ENCODE data around the gene CBY2. TPM values are rescaled to one million over a fixed set of nuclear protein-coding genes. Genes with fewer than 3 reads are reported as not detected.

CBY2 gene
- total RNA-seq, 1 experiment from 2014 or later = not detected

GRCh38 chr13:45721203-45721731, 19.1 kb downstream of the CBY2 start:
- no peak overlapping the region for H2BK12ac ChIP-seq (ENCODE audit: insufficient read length, low read depth, low read length)
- no peak for DNase-seq
- no peak overlapping the region for H3K4ac ChIP-seq (ENCODE audit: low read depth, low read length)
- no peak overlapping the region for H3T11ph ChIP-seq (ENCODE audit: low read length)
- Mint-ChIP-seq H3K36me3 (ENCODE audit: insufficient read depth in 1 of 3, low read depth in 3 of 3) (no peaks in the 10 kb centered on the region), H3K4me3 (no peak overlapping the region), H3K9me3 (no peaks in the 10 kb centered on the region), H3K27ac (no peak overlapping the region), H3K4me1 (peaks cover 22% of the 10 kb centered on the region in 2 experiments), H3K27me3 (ENCODE audit: low read depth) (peaks cover 2% of the 10 kb centered on the region; the same call in 1 of the 2 replicates)
- H2AK5ac ChIP-seq (ENCODE audit: insufficient read length, low read length) = no peak overlapping the region
- TF ChIP-seq, protein P1, sequence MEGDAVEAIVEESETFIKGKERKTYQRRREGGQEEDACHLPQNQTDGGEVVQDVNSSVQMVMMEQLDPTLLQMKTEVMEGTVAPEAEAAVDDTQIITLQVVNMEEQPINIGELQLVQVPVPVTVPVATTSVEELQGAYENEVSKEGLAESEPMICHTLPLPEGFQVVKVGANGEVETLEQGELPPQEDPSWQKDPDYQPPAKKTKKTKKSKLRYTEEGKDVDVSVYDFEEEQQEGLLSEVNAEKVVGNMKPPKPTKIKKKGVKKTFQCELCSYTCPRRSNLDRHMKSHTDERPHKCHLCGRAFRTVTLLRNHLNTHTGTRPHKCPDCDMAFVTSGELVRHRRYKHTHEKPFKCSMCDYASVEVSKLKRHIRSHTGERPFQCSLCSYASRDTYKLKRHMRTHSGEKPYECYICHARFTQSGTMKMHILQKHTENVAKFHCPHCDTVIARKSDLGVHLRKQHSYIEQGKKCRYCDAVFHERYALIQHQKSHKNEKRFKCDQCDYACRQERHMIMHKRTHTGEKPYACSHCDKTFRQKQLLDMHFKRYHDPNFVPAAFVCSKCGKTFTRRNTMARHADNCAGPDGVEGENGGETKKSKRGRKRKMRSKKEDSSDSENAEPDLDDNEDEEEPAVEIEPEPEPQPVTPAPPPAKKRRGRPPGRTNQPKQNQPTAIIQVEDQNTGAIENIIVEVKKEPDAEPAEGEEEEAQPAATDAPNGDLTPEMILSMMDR (conservative IDR thresholded peaks at IDR 0.05) = no peak
- no peaks in the 10 kb centered on the region for H3K79me2 ChIP-seq (ENCODE audit: insufficient read depth, low read length)
- H3K18ac ChIP-seq (ENCODE audit: insufficient read length, low read depth, low read length) = no peak overlapping the region
- H4K8ac ChIP-seq (replicated peaks; ENCODE audit: insufficient read length, low read depth, low read length) = no peak overlapping the region
- no peak overlapping the region for H2BK15ac ChIP-seq (ENCODE audit: low read depth, low read length)
- no peak overlapping the region for H3K27ac ChIP-seq (ENCODE audit: insufficient read length, low read depth, low read length)
- H3K27me3 ChIP-seq (ENCODE audit: insufficient read depth, low read length) = no peaks in the 10 kb centered on the region
- no peaks in the 10 kb centered on the region for H4K20me1 ChIP-seq (ENCODE audit: control insufficient read depth, insufficient read depth, insufficient read length)
- no peak overlapping the region for H4K91ac ChIP-seq (ENCODE audit: insufficient read length, low read depth, low read length)
- no peaks in the 10 kb centered on the region for H3K79me1 ChIP-seq (ENCODE audit: insufficient read depth, low read depth, low read length, poor library complexity, severe bottlenecking)
- WGBS (ENCODE audit: extremely low coverage, insufficient read length, low lambda C conversion rate) = no CpG with 5 or more reads among the region's 5 CpGs
- no peaks in the 10 kb centered on the region for H3K23me2 ChIP-seq (ENCODE audit: insufficient read length, low read depth, low read length, poor library complexity, severe bottlenecking)
- no peak overlapping the region for H2BK5ac ChIP-seq (ENCODE audit: insufficient read length, low read length)
- no peak overlapping the region for H3K14ac ChIP-seq (ENCODE audit: insufficient read depth, low read length)
- H3K4me1 ChIP-seq (ENCODE audit: insufficient read depth, low read length) = no peaks in the 10 kb centered on the region
- H4K5ac ChIP-seq (ENCODE audit: insufficient read length, low read depth, low read length) = no peak overlapping the region
- H3K4me2 ChIP-seq (ENCODE audit: insufficient read depth, insufficient read length, low read length) = no peak overlapping the region
- H2AFZ ChIP-seq (ENCODE audit: low read length) = no peak overlapping the region
- H3K9me3 ChIP-seq (ENCODE audit: control insufficient read depth, low read depth, low read length) = no peaks in the 10 kb centered on the region
- no peak overlapping the region for H3K23ac ChIP-seq (ENCODE audit: insufficient read length, low read depth, low read length)
- no peak overlapping the region for H3K56ac ChIP-seq (ENCODE audit: insufficient read length, low read depth, low read length)
- no peak overlapping the region for H3K9ac ChIP-seq (ENCODE audit: extremely low read depth, insufficient read length, low read length)
- H2BK20ac ChIP-seq (ENCODE audit: low read depth, low read length, poor library complexity, severe bottlenecking) = no peak overlapping the region
- no peak overlapping the region for H2BK120ac ChIP-seq (ENCODE audit: low read depth, low read length, poor library complexity, severe bottlenecking)
